GM20431 (cell line): ENCODE measurements around the gene ACTR1B.
"Not testable (repeated sequence)": the region's sequence is repeated elsewhere in the genome, so short reads cannot be mapped to it uniquely, and the experiment has no call there.

Experiments
- in situ Hi-C: fragments of 300-500 bp; cut with MseI, MboI; formaldehyde crosslinking; loops from one replicate; pipeline ENCODE4 v1.15.0; 2020; ENCODE audit warnings: low sequenced_read_pairs; ENCODE audit not compliant: unreplicated experiment

ACTR1B gene

GRCh38 chr2:97622976-97623375 is 40.9 kb downstream of the ACTR1B start:
- in situ Hi-C loops = not testable (repeated sequence)

GRCh38 chr2:97620492-97620891 is 43.4 kb downstream of the ACTR1B start:
- in situ Hi-C loops = not testable (repeated sequence)

DNA sequence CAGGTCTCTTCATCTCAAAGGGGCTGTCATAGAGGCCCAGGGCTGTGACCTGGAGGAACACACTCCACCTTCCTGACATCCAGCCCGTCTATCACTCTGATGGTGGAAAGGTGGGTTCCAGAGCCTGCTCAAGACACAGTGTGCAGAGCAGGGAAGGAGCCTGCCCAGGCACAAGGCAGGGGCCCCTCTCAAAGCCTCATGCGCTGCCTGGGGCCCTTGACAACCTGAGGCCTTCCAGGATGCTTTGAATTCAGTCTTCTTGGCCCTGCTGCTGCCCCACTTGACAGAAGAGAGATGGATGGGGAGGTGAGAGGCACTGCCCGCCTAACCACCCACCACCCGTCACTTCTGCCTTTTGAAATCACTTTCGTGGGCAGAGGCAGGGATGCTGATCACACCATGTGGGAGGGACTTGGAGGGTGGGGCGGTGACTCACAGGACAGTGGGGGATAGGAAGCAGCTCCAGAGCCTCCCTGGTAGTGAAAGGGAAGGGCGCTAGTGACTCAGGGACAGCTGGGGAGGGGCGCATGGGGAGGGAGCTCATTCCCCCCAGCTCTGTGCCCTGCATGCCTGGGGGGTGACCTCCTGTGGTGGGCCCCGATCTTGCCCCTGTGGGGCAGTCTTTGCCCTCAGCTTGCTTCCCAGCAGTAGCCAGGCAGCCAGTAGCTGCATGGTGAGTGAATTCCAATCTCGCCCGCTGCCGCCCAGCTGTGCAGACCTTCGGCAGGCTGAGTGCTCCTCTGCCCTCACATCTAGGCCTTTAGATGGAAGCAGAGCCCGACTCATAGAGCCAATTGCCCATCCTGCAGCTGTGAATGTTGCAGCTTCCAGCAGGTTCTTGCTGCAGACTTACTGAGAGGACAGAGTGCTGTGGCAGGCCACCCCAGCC is 44.7 kb downstream of the ACTR1B start:
- in situ Hi-C loops = not testable (repeated sequence)

DNA sequence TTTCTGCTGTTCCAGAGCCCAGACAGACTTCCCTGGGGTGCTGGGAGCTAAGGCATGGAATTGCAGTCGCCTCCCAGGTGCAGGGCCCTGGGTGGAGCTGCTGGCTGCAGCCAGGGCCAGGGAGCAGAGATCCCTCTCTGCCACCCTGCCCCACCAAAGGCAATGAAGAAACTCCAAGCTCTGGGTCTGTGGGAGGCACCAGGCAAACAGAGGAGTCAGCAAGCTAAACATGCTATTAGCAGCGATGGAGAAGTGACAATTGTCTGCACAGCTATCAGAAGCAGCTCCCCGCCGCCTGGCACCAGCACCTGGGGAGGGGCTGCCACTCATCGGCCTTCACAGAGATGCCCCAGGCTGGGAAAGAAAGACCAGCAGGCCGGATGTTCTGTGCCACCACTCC is 45.9 kb downstream of the ACTR1B start:
- in situ Hi-C loops = no loop called here

DNA sequence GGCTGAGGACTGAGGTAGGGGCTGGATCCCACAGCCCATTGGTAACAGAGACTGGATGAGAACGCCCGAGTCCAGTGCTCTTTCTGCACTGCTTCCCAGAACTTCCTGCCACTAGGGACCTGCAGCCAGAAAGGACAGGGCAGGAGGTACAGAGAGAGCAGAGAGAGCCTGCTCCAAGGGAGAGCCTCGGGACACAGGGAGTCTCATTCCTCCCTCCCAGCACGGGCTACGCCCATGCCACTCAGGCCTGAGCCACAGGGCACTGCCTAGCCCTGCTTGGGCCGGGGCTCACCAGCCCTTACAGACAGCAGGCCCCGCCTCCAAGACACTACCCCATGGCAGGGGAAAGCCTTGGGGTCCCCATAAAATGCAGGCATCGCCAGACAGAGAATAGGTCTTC is 48.1 kb downstream of the ACTR1B start:
- in situ Hi-C loops = not testable (repeated sequence)

GRCh38 chr2:97611895-97612294 is 51.9 kb downstream of the ACTR1B start:
- in situ Hi-C loops = not testable (repeated sequence)

- in situ Hi-C loops = not testable (repeated sequence)
Measured at GRCh38 chr2:97608745-97609144, 55.1 kb downstream of the ACTR1B start.
